Eye (tissue), 1 donor: Measurements from ENCODE around the gene SH2D2A.

Experiments
- DNase-seq: peaks from one replicate; pipeline ENCODE4 v3.0.0-alpha.2; 2015

SH2D2A gene

GRCh38 chr1:156816561-156817328 is at the start of gene SH2D2A:
Gene SH2D2A, minus strand, starts transcription at chr1:156816848. Its CDS starts 140 bp downstream, at chr1:156816708.
- peak; percentile 40 for DNase-seq

GRCh38 chr1:156865865-156866248 is 49.2 kb upstream of the SH2D2A start:
- DNase-seq = no peak

GRCh38 chr1:156865258-156865657 is 48.6 kb upstream of the SH2D2A start:
- no peak for DNase-seq

- no peak for DNase-seq
These were observed 48.1 kb upstream of the SH2D2A start for GRCh38 chr1:156864796-156865195.

GRCh38 chr1:156863631-156864030 is 47.0 kb upstream of the SH2D2A start:
- no peak for DNase-seq

GRCh38 chr1:156862997-156863599 is 46.5 kb upstream of the SH2D2A start:
- DNase-seq = peak; percentile 51

- peak; percentile 63 for DNase-seq
These were observed 45.9 kb upstream of the SH2D2A start for GRCh38 chr1:156862584-156862983.

- DNase-seq = peak; percentile 81
These were observed 44.2 kb upstream of the SH2D2A start, which contains the start of gene NTRK1 for GRCh38 chr1:156860628-156861423. Gene NTRK1, plus strand, starts transcription at chr1:156860865. Its CDS starts 70 bp downstream, at chr1:156860935.

- DNase-seq = peak; percentile 84
These were observed 43.5 kb upstream of the SH2D2A start for GRCh38 chr1:156860113-156860627.

GRCh38 chr1:156859523-156860112 is 43.0 kb upstream of the SH2D2A start:
- peak; percentile 72 for DNase-seq

GRCh38 chr1:156858959-156859522 is 42.4 kb upstream of the SH2D2A start, which contains the start of gene INSRR:
Gene INSRR, minus strand, starts transcription at chr1:156859117. Its CDS starts 496 bp downstream, at chr1:156858621.
- no peak for DNase-seq

- DNase-seq = peak; percentile 54
These were observed 41.9 kb upstream of the SH2D2A start for GRCh38 chr1:156858555-156858956.

GRCh38 chr1:156857532-156857931 is 40.9 kb upstream of the SH2D2A start:
- no peak for DNase-seq

GRCh38 chr1:156856282-156856785 is 39.7 kb upstream of the SH2D2A start:
- no peak for DNase-seq

- DNase-seq = no peak
These were observed 38.0 kb upstream of the SH2D2A start for GRCh38 chr1:156854634-156855033.

GRCh38 chr1:156853761-156854160 is 37.1 kb upstream of the SH2D2A start:
- no peak for DNase-seq

GRCh38 chr1:156852418-156852874 is 35.8 kb upstream of the SH2D2A start:
- peak; percentile 62 for DNase-seq

- no peak for DNase-seq
These were observed 35.2 kb upstream of the SH2D2A start for GRCh38 chr1:156851779-156852417.

- no peak for DNase-seq
These were observed 32.5 kb upstream of the SH2D2A start for GRCh38 chr1:156849151-156849496.

GRCh38 chr1:156848461-156849150 is 32.0 kb upstream of the SH2D2A start:
- peak; percentile 38 for DNase-seq
